Head of caudate nucleus (tissue), 42 donors: Measurements from ENCODE around the gene DLX2.
"Not testable (repeated sequence)": the region's sequence is repeated elsewhere in the genome, so short reads cannot be mapped to it uniquely, and the experiment has no call there.

Source experiments
- DNase-seq, 42 donors: peaks; one replicate each; pipeline versions ENCODE4 v3.0.0 to v3.0.0-alpha.2; 2020 to 2021; ENCODE audit warnings: mixed read lengths in 7 of 42
- intact Hi-C: fragments of 100-400 bp; cut with DNase I; formaldehyde crosslinking; loops from one replicate; pipeline ENCODE4 v1.15.0; 2022

The DLX2 gene

GRCh38 chr2:172072303-172072702 lies 30.4 kb downstream of the DLX2 start:
- intact Hi-C loops: no loop called here
- DNase-seq: no peak

- DNase-seq: no peak
- intact Hi-C loops: no loop called here
Observed at GRCh38 chr2:172070936-172071335, 31.8 kb downstream of the DLX2 start.

DNA sequence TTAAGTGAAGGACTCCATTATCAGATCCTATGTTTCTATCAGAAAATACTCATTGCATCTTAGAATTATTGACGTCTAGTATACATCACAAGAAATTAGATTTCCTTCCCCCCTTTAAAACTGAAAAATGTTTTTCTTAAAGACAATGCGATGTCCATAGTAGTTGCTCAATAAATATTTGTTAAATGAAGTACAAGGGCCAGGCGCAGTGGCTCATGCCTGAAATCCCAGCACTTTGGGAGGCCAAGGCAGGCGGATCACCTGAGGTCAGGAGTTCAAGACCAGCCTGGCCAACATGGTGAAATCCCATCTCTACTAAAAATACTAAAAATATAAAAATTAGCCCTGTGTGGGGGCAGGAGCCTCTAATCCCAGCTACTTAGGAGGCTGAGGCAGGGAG lies 34.8 kb downstream of the DLX2 start:
- DNase-seq, intact Hi-C loops: not testable (repeated sequence)

DNA sequence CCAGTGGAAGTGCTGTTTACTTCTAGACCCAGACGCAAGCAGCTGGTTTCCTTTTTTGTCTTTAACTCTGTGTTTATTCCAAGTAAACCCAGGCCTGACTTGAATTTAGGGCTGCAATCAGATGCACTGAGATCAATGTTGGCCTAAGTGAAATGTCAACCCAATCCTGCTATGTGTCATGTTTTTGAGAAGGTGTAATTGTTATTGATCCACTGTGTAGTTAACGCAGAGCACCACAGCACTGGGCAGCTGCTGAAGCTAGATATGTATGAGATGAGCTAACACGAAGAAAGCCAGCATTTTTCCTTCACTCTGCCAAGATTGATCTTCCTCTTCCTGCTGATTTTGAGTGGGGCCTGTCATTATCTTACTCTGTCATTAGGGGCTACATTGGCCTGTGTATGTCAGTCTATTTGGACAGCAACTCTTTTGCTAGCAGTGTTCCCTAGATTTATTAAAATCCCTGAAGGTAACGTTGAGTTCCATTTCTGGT lies 36.3 kb downstream of the DLX2 start:
- no peak for DNase-seq
- intact Hi-C loops: no loop called here

DNA sequence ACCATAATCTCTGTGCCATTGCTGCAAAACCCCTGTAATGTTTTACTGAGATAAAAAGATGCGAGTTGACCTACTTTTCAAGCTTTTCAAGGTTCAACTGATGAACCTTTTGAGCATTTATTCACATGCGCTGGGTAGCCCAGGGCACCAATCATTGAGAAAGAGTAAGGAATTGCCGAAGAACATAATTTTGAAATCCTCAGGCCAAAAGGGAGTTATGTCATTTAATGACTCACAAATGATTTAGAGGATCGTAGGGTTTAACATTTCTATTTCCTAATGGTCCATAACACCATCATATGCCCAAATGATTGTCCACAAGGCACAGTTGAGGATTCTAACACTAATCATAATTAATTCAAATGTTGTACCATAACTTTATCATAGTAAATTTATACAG lies 37.6 kb downstream of the DLX2 start:
- intact Hi-C loops: no loop called here
- DNase-seq: no peak

GRCh38 chr2:172063446-172063845 lies 39.3 kb downstream of the DLX2 start:
- intact Hi-C loops: no loop called here
- DNase-seq: no peak

DNA sequence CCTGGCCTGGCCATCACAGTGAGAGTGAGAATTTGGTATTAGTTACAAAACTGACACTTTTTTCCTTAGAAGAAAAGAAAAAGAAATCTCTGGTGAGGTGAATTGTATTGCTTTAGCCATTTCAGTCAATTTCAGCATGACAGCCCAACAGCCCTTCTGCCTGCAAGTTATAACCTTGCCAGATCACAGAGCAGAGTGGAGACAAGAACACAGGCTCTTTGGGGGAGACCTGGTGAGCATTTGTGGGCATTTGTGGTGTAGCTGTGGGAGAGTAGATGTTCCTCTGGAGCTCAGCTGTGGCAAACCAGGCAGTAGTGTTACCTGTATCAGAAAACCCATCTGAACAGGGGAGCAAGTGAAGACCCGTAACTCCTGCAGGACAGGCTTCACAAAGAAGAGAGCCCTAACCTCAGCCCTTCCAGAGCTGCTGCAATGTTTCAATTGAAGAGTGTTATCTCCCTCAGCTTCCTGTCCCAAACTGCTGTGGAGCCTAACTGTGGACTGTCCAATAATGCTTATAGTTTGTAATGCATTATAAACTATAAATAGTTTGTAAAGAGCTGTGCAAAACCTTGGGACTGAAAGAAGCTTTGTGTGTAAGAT lies 40.2 kb downstream of the DLX2 start:
- intact Hi-C loops: no loop called here
- DNase-seq: no peak

DNA sequence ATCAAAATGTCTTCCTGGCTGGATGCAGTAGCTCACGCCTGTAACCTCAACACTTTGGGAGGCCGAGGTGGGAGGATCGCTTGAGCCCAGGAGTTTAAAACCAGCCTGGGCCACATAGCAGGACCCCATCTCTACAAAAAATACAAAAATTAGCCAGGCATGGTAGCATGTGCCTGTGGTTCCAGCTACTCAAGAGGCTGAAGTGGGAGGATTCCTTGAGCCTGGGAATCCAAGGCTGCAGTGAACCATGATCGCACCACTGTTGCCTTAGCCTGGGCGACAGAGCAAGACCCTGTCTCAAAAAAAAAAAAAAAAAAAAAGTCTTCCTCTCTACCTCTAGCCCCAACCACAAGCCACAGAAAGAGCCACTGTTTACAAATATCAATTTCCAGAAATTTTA lies 42.6 kb downstream of the DLX2 start:
- intact Hi-C loops, DNase-seq: not testable (repeated sequence)

GRCh38 chr2:172058660-172059059 lies 44.0 kb downstream of the DLX2 start:
- intact Hi-C loops: no loop called here
- no peak for DNase-seq

DNA sequence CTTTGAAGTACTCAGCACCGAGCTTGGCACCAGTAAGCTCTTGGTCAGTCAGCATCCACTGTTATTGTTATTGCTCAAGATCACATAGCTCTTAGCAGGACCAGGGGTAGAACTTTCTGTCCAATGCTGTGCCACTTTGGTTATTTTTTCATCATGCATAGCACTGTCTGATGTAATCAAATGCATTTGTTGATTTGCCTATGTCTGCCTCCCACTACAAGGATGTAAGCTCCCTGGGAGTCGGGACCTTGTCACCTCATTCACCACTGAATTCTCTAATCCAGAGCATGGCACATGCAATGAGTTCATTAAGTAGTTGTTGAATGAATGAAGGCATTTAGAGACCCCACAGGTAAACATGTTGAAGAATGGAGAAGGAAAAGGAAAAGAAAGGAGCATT lies 46.4 kb downstream of the DLX2 start:
- intact Hi-C loops: no loop called here
- DNase-seq: no peak

DNA sequence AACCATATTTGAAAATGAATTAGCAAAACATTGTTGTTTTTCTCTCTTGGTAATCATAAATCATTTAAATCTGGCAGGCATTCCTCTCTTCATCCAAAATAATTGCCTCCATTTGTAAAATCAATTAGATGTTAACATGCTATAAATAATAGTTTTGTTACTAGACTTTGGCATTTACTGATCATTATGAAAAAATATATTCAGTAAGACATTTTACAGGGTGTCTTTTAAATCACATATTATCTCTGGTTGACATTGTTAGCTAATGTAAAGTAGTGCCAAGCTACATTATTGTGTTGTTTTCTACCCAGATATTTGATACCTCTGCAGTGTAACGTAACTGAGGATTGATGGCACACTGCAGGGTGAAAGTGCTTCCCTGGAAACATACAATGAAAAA lies 49.2 kb downstream of the DLX2 start:
- intact Hi-C loops: no loop called here
- DNase-seq: no peak

DNA sequence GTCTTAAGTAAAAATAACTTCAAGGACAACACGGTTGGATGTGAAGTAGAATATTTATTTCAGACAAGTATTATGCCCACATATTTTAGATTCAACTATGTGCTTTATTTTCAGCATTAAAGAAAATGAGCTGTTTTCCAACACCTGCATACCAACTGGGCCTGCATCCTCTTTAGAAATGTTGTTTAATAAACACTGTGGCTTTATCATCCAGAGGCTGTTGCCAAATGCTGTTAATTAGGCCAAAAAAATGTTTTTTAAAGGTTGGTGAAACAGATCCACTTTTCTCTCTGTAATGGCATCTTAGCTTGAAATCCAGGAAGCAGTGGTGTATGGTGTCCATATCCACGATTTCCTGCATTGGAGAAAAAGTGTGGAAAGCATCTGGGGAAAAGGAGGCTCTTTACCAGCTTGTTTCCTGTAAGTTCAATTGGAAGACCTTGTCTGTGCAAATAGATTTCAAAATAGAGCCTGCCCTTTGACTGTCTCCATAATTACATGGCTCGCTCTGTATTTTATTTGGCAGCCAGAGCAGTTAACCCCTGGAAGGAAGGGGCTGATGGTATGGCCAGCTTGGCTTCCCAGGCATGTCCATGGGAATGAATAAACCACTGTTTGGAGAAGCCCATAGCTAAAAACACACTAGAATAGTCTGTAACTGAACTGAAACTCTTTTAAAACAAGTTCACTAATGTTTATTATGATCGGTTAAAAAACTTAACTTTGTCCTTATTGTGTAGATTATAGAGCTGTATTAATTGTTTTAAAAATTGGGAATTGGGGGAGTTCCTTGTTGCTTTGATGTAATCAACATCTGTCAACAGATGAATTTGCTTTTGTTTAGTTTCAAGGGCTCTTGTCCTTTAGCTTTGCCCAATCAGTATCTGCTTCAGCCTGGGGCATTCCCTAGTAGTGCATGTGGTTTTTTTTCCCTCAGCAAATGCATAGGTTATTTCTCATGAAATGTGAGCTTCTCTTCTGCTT lies 50.4 kb downstream of the DLX2 start:
- DNase-seq: peak in 1 of 42 donors; percentile 3
- intact Hi-C loops: no loop called here

DNA sequence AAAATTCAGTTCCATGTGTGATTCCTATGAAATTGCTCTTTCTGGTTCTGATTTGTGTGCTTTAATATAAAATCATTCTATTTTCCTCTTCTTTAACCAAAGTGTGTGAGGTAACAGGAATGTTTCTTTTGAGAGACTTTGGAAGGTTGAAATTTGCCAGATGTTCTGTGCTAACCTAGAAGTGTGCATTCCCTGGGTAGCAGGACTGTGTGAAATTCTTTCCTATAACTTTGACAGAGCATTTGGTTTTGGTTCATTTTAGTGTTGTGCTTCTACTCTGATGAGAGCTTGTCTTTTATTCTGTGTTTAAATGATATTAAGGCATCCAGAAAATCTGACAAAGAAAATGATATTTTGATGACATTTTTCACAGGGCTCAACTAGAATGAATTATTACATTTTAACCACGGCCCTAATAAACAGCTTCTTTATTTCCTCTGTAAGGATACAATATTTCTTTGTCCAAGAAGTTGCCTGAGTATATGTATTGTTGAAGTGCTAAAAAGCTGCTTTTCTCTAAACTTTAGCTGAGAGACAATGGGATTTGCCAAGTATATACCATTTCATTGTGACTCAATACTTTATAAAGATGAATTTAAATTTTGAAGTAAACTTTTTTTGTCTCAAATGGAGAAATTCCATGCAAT lies 52.1 kb downstream of the DLX2 start:
- intact Hi-C loops: no loop called here
- DNase-seq: no peak

GRCh38 chr2:172049567-172050120 lies 53.1 kb downstream of the DLX2 start:
- no peak for DNase-seq
- intact Hi-C loops: no loop called here
